Left ventricle myocardium superior (tissue), 1 donor: ENCODE data around the gene CST9. TPM values are rescaled to one million over a fixed set of nuclear protein-coding genes. Genes with fewer than 3 reads are reported as not detected.
"Not testable (repeated sequence)": the region's sequence is repeated elsewhere in the genome, so short reads cannot be mapped to it uniquely, and the experiment has no call there.

ENCODE experiments used
- ATAC-seq: fragments of 200-7000 bp; cut with Tn5 transposase; one replicate; pipeline ENCODE4 v1.9.1; 2020; ENCODE audit warnings: mild to moderate bottlenecking, moderate library complexity
- DNase-seq: peaks from one replicate; pipeline ENCODE4 v3.0.0-alpha.2; 2020
- intact Hi-C: fragments of 100-400 bp; cut with micrococcal nuclease; formaldehyde crosslinking; loops from one replicate; pipeline ENCODE4 v1.11.0; 2022
- total RNA-seq: library from RNA; stranded (reverse); fragmentation: NEBNext Ultra II Directional; extraction: Animal tissue kit (Norgen Biotek cat#: 25700); gene quantifications from one replicate; pipeline ENCODE4 v1.2.1, GENCODE V29; 2021
- donor health status: DM: no; HTN: yes; CAD: no; lungs with severe emphysema.

CST9 gene
- total RNA-seq, 1 donor from 2014 or later: not detected

- intact Hi-C loops: no loop called here
- DNase-seq: no peak
- no peak for ATAC-seq
Observed at GRCh38 chr20:23627501-23627900, 21.8 kb upstream of the CST9 start.

GRCh38 chr20:23626040-23626620, 20.4 kb upstream of the CST9 start:
- intact Hi-C loops: no loop called here
- DNase-seq: no peak
- ATAC-seq: no peak

DNA sequence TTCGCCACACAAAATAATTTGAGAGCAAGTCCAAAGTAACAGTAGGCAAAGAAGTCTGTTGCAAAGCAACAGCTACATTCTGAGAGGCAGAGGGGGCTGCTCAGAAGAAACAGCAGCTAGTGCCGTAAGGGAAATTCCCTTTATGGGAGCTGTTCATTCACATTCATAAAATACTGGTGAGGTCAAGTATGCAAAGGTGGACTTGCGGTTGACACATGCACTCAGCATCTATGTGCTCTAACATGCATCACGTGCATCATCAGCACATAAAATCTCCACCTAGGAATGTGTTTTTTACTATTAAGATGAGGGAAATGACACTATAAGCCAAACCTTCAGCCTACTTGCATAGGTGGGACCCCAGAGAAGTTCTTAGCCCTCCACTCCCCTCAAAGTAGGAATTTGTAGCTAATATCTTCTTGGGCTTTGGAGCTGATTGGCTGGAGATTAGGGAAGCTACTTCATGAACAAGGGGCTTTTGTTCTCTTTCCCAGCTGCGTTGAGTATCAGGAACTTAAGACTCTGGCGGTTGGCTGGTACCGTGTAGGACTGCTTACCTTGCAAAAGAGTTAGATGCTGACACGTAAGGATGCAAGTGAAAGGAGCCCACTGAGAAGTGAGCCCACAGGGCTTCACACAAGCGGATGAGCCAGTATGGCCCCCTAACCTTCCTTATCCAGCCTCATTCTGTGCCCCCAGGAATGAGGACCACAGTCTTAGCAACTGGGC, 19.7 kb upstream of the CST9 start:
- intact Hi-C loops: no loop called here
- ATAC-seq (no peak), DNase-seq (no peak)

GRCh38 chr20:23624324-23624691, 18.6 kb upstream of the CST9 start:
- DNase-seq (no peak), ATAC-seq (no peak)
- intact Hi-C loops: no loop called here

- ATAC-seq (no peak), DNase-seq (no peak)
- intact Hi-C loops: no loop called here
Observed at GRCh38 chr20:23623666-23624323, 18.1 kb upstream of the CST9 start.

- intact Hi-C loops: no loop called here
- peak; percentile 97 for ATAC-seq
- peak; percentile 77 for DNase-seq
Observed at GRCh38 chr20:23622839-23623343, 17.2 kb upstream of the CST9 start.

GRCh38 chr20:23622401-23622800, 16.7 kb upstream of the CST9 start:
- ATAC-seq, intact Hi-C loops, DNase-seq: not testable (repeated sequence)

- DNase-seq, intact Hi-C loops, ATAC-seq: not testable (repeated sequence)
Observed at GRCh38 chr20:23620670-23621386, 15.1 kb upstream of the CST9 start.

DNA sequence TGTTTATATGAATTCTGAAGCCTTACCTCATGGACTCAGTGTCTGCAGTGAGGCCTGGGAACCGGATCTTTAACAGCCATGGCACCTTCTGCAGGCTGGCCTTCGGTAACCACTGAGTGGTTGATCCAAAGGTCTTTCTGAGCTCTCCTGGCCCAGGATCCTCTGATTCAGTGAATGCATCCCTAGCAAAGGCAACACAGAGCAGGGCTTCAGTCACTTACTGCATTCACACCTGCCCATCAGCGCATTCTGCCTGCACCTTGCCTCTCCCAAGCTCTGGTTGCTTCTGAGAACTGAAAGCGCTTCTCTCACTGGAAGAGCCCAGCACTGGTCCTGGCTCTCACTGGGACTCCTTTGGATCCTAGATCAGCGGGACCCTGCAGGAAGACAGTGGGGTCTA, 8.4 kb upstream of the CST9 start:
- ATAC-seq (no peak), DNase-seq (no peak)
- intact Hi-C loops: no loop called here

DNA sequence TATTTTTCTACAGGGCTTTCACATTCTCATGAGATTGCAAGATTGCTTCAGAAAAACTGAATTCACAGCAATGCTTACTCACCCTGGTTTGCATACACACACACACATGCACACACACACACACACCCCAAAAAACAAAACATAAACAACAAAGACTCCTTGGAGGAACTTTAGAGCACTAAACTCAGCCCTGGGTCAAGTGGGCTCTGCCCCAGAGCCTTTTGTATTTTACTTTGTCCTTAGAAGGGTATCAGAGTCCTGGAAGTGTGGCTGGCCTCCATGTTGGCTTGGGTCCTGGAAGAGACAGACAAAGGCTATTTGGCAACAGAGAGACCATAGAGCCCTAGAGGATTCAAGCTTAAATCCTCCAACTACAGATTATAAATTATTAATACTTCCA, 8.0 kb upstream of the CST9 start:
- DNase-seq (no peak), ATAC-seq (peak; percentile 74)
- intact Hi-C loops: no loop called here

GRCh38 chr20:23612396-23612795, 6.7 kb upstream of the CST9 start:
- DNase-seq: no peak
- no peak for ATAC-seq
- intact Hi-C loops: no loop called here

DNA sequence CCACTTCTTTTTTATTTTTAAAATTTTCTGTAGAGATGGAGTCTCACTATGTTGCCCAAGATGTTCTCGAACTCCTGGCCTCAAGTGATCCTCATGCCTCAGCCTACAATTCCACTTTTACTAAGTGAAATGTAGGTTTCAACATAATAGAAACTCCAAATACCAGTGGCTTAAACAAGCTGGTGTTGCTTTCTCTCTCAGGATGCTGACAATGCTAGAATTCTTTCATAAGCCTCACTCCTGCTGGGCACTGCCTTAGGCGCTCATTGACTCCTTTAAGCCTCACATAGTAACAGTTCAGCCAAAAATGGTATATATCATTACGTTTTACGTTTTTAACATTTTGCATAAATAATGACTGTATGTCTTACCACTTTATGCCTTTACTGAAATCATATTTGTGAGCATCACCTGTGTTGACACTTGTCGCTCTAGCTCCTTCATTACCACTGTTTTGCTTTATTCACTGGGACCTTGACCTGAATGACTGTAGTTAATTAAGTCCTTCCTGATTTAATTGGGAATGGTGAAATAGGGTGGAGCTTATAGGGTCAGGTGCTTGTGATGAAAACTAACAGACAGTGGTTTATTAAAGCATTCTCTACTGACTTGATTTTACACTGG, 3.9 kb upstream of the CST9 start:
- ATAC-seq (no peak), DNase-seq (no peak)
- intact Hi-C loops: no loop called here

DNA sequence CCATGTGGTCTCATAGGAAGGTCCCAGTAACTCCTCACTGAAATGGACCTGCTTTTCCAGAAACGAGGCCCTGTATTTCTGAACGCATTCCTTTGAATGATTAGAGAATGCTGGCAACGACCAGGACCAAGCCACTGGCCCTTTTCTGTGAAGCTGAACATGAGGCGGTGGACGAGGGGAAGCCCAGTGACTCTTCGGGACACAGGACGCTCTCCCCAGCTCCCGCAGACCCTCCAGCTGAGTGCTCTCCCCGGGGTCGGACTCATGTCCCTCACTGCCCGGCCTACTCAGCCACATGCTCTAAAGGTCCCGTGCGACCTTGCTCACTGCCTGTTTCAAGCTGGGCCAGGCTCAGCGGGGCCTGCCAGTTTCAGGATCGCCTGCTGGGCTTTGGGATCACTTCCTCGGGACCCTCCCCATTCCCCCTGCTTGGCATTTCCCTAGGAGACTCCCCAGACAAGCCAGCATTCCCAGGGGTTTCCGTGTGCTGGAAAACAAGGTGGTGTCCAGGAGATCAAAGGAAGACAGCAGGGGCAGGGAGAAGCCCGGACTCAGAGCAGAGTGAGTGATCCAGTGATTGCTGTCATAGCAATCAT, 2.6 kb upstream of the CST9 start:
- ATAC-seq (no peak), DNase-seq (no peak)
- intact Hi-C loops: no loop called here

- DNase-seq: no peak
- intact Hi-C loops: no loop called here
- no peak for ATAC-seq
Observed at GRCh38 chr20:23607497-23608245, 2.0 kb upstream of the CST9 start.

DNA sequence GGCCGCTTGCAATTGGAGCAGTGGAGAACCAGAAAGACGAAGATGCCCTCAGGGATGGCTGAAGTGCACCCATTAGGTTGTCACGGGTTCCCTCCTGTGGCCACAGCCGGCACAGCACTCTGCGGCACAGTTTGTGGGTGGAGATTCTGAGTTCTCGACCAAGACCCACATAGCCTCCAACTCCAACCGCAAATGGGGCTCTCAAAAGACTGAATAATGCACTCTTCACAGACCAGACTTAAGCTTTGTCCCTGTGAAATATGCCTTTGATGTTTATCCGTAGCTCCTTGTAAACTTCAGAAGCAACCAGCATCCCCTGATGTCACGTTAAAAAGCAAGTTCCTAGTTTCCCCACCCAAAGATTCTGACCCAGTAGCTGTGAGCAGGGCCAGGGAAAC, 934 bp upstream of the CST9 start:
- DNase-seq (peak; percentile 86), ATAC-seq (peak; percentile 95)
- intact Hi-C loops: no loop called here

- intact Hi-C loops: no loop called here
- DNase-seq (no peak), ATAC-seq (no peak)
Observed at GRCh38 chr20:23604306-23604705, 1.4 kb downstream of the CST9 start.

- ATAC-seq: no peak
- intact Hi-C loops: no loop called here
Observed at GRCh38 chr20:23603321-23603720, 2.4 kb downstream of the CST9 start.

GRCh38 chr20:23602699-23603098, 3.0 kb downstream of the CST9 start:
- intact Hi-C loops: no loop called here
- ATAC-seq (no peak), DNase-seq (no peak)

More at GRCh38 chr20:23603321-23603720, 2.4 kb downstream of the CST9 start:
- no peak for DNase-seq
